A549 treated with ZK216348 at 1 μM for 4 hours (cell line): Measurements from ENCODE around the gene ATXN1. TPM values are rescaled to one million over a fixed set of nuclear protein-coding genes. Genes with fewer than 3 reads are reported as not detected.

Experiments
- total RNA-seq: library from RNA; stranded (reverse); fragments of 200-300 nt; extraction: Qiagen RNA extraction; gene quantifications from 5 replicates; pipeline ENCODE4 v1.2.3, GENCODE V29; 2022; ENCODE audit warnings: low read depth

ATXN1 gene
- 1.5 to 4.3 TPM (median 3.5 TPM) in 5 replicates for total RNA-seq

DNA sequence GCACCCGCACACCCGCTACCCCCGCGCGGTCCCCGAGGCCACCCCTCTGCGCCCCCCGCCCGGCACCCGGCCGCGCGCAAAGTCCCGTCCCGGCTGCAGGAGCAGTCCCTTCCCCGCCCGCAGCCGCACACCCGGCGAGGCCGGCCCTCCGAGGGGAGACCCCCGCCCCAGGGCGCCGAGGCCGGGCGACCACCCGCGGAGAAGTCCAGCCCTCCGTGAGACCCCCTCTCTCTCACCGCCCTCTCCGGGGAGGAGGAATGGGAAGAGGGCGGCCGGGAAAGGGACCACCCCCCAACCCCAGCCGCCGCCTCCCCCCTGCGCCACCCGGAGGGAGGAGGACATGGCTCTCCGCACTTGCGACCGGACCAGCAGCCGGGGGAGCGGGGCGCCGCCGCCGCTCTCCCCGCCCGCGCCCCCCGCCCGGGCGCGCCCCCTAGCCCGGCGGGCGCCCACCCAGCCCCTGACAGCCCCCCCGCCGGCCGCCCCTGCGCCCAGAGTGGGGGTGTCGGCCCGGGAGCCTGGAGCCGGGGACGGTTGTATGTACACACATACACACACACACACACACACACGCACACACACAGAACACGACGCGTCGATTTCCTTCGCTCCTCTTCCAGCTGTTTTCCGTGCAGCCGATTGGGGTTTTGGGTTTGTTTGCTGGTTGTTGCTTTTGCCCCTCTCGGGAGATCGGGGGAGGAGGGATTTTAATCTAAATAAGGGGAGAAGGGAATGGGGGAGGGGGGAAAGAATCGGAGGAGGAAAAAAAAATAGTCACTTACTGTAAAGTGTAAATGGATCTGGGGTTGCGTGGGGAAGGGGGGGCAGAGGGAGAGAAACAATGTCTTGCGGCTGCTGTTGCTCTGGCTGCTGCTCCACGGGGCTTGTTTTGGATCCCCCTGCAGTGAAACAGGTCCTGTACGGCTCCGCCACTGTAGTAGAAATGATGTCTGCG is at the start of gene ATXN1:
Gene ATXN1 (minus strand): TSS at position 945 of the 955 bp plus-strand sequence.

